ENCODE data around the gene SUMO1.
A peak's percentile ranks its signal among the peaks of the same experiment; 100 is the strongest.

GRCh38 chr2:202171241-202171825, 67.1 kb downstream of the SUMO1 start:
- TF ChIP-seq CTCF (IDR thresholded peaks at IDR 0.05; ENCODE audit: control extremely low read depth in 1 of 3, insufficient read depth in 1 of 3, low read depth in 1 of 3, low read length in 3 of 3) (no peak), E2F6 (IDR thresholded peaks at IDR 0.05) (no peak), SRF (IDR thresholded peaks at IDR 0.05; ENCODE audit: low read depth, low read length) (no peak), TAF1 (IDR thresholded peaks at IDR 0.05; ENCODE audit: low read depth, low read length) (no peak), JUN (IDR thresholded peaks at IDR 0.05; ENCODE audit: low read depth, low read length) (no peak), CEBPB (IDR thresholded peaks at IDR 0.05; ENCODE audit: low read depth, low read length) (no peak), NANOG (IDR thresholded peaks at IDR 0.05; ENCODE audit: insufficient read depth, low read depth, low read length, poor library complexity, severe bottlenecking) (peak; percentile 39), CREB1 (IDR thresholded peaks at IDR 0.05) (no peak), HDAC2 (IDR thresholded peaks at IDR 0.05; ENCODE audit: borderline replicate concordance in 1 of 2, low read depth in 2 of 2, low read length in 2 of 2) (no peak), GTF2F1 (IDR thresholded peaks at IDR 0.05; ENCODE audit: borderline replicate concordance, low read depth, low read length) (no peak)
